NCI-H748 treated with DMSO at 0.1 percent for 48 hours (cell line): Measurements from ENCODE around the gene AFAP1.

Experiments
- DNase-seq: peaks from one replicate; lab custom pipeline; 2025; lab: John Stamatoyannopoulos, UW

Gene AFAP1

DNA sequence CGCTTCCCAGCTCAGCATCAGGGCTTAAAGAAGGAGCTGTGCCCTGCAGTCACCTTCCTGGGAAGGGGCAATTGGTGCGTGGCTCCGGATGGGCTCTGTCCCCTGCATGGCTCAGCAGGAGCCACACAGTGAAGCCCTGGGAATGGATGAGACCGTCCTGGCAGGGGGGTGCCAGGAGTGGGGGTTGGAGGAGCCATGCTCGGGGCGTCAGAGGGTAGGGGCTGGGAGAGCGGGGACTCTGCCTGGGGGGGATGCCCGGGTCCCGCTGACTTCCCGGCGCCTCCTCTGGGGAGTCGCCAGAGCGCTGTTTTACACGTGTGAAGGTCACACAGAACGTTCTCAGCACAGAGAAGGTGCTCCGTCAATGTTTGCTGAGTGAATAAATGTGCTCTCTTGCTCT, 184.1 kb downstream of the AFAP1 start:
- DNase-seq = no peak

DNA sequence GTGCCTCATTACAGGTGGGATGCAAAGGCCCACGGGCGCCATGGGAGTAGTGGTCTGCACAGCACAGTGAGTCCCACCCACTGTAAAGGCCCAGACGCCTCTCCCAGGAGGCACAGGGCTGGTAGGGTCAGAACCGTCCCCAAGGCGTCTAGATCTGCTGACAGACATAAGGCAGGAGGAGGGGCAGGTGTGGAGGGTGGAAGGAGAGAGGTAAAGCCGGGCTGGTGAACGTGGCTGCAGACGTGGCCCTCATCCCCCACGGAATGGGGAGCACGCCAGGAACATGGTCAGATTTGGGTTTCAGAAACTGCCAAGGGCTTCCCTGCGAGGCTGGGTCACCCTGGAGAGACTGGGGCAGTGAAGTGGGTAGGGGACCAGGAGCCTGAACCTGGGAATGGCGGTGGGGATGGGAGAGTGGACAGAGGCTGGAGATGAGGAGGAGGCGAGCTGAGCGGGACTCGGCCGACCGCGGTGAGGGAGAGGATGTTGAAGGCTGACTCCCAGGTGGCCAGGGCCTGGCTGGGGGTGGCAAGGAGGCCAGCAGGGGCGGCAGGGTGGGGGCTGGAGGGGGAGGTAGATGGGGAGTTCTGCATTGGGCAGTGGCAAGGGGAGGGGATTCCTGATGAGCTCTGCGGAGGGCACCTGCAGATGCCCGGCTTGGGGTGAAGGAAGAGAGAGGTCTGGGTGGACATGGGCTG, 184.9 kb downstream of the AFAP1 start:
- no peak for DNase-seq

GRCh38 chr4:7753931-7754465, 185.7 kb downstream of the AFAP1 start:
- DNase-seq = no peak

DNA sequence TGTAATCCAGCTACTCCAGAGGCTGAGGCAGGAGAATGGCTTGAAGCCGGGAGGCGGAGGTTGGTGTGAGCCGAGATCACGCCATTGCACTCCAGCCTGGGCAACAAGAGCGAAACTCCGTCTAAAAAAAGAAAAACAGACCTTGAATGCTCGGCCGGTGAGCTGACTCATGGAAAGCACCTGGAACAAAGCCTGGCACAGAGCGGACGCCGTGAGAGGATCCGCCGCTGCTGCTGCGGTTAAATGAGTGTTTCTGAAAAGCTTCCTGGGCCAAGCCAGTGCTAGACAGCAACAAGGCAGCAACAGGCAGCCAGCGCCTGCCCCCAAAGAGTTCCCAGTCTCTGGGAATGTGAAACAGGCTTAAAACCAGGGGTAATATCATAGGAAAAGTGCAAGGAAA, 186.4 kb downstream of the AFAP1 start:
- no peak for DNase-seq

GRCh38 chr4:7752649-7753048, 187.0 kb downstream of the AFAP1 start:
- no peak for DNase-seq

- no peak for DNase-seq
Observed at GRCh38 chr4:7750972-7751371, 188.7 kb downstream of the AFAP1 start.

DNA sequence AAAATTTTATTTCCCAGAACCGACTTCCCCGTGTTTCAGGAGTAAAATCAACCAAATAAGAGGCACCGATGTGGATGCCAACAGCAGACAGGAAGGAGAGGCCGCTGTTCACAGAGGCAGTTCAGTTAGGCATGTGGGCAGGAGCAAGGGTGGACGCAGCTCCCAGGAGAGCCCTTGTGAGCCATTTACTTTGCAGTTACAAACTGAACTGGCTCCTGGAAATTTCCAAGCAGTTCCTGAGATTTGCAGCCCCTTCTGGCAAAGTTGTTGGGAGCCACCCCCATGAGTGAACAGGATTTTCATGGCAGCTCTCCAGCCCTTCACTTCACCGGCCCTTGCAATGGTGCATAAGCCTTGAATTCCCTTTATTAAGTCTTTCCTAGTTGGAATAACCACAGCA, 189.1 kb downstream of the AFAP1 start:
- DNase-seq = no peak

GRCh38 chr4:7747566-7747965, 192.1 kb downstream of the AFAP1 start:
- DNase-seq = no peak

DNA sequence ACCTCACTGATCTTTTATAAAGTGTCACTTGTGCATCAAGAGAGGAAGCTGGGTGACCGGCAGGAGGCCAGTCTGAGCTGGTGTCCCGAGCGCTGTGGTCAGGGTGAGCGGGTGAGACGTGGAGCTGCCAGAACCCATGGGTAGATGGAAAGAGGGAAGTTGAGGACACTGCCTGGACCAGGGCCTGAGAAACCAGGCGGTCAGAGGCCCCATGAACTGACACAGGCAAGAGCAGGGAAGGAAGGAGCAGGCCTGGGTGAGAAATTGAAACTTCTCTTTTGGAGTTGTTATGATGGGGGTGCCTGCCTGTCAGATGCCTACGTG, 192.6 kb downstream of the AFAP1 start:
- no peak for DNase-seq

- no peak for DNase-seq
Observed at GRCh38 chr4:7746351-7747061, 193.2 kb downstream of the AFAP1 start.

DNA sequence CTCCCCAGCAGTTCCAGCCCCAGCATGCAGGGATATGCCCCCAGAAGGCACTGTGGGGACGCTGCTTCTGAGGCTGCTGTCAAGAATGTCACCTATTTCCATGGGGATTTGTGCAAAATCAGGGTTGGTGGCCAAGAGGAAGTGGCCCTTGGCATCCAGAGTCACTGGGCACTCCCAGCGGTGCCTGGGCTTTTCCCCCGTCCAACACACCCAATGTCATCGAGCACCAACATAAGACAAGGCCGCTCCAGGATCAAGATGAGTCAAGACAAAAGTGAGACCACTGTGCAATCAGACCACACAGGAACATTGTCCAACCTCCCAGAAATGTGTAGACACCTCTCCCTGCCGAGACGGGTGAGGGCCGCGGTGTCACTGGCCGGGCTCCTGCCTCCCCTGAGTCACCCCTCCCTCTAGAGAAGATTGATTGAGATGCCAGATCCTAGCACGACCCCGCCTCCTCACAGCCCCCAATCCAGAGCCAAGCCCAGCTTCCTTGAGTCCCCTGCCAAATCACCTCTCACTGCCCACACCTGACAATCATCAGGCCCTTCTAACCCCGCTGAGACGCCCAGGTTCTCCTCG, 194.3 kb downstream of the AFAP1 start:
- no peak for DNase-seq

DNA sequence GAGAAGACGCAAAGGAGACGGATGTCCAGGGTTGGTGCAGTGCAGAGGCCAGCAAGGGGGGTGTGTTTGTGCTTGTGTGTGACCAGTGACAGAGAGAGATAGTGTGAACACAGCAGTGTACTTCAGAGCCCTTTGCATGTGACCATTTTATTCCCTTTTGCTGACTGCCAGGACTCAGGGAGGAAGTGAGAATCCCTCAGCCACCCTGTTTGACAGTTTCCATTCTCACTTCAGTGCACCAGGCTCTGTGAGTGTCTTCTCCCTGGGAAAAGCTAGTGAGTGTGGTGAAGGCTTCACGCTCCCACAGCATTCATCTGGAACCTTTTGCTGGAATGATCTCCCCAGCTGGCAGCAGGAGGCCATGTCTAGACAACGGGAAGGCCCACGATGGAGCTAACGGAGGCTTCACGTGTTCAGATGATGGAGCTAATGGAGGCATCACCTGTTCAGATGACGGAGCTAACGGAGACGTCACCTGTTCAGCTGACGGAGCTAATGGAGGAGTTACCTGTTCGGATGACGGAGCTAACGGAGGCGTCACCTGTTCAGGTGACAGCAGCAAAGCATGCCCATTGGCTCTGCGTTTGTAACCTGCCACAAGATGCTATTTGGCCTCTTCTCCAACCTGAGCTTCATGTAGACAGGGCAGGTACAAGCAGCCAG, 195.4 kb downstream of the AFAP1 start:
- DNase-seq = no peak

- DNase-seq = no peak
Observed at GRCh38 chr4:7742807-7743280, 196.8 kb downstream of the AFAP1 start.

GRCh38 chr4:7741946-7742806, 197.5 kb downstream of the AFAP1 start:
- no peak for DNase-seq

DNA sequence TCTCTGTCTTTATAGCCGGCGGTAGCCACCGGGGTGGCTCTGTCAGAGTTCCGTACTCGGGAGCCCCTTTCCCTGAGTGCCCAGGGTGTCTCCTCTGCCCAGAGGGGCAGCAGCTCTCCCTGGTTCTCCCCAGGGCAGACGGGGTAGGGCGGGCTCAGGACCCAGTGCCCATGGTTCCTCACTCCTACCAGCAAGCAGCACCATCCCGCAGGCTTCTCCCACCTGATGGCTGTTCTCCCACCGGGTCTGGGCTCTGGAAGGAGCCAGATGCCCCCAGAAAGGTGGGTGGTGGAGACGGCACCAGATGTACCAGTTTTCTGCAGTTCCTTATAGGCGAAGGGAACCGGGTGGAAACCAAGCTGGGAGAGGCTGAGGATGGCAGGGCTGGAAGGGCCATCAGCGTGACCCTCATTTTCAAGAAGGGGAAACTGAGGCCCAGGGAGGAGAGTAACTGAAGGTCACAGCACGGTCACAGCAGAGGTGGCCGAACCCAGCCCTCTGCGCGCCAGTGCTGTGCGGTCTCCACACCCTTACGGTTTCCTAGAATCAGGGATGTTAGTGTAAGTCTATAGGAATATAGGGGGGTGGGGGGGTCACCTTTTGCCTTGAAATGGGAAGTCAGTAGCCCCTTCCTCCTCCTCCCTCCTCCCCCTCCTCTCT, 198.7 kb downstream of the AFAP1 start:
- DNase-seq = no peak

DNA sequence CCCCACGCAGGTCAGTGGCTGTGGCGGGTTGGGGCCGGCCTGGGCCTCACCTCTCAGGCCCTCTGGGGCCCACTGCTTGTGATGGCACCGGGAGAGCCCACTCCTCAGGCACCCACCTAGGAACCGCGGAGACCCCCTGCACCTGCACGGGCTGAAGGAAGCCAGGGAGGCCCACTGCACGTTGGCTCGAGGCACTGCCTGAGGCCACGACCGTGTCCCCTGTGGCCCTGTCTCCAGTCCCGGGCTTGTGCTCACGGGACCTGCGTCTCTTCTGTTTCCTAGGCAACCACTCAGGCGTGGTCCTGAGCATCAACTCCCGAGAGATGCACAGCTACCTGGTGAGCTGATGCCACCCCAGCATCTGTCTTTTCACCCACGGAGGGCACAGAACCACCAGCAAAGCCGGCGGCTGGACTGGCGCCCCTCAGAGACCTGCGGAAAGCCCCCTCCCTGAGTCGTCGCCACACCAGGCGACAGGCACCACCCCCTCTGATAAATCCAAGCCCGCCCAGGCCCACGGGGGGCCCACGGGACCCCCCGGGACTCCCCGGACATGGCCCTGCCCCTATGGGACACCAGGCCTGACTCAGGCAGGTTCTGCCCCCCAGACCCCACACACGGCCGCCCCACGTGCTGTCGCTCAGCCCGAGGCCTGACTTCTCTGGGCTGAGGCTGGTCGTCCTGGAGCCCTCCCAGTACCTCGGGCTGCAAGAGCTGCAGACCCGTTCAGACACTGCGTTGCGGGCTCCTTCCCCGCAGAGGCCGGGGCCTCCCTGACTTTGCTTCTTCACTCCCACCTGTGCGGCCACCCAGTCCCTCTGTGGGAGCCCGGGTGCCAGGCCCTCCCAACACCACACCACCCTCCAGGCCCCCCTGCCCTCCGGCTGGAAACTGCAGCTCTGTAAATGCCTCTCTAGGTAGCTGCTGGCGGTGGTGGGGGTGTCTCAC, 199.5 kb downstream of the AFAP1 start:
- no peak for DNase-seq

DNA sequence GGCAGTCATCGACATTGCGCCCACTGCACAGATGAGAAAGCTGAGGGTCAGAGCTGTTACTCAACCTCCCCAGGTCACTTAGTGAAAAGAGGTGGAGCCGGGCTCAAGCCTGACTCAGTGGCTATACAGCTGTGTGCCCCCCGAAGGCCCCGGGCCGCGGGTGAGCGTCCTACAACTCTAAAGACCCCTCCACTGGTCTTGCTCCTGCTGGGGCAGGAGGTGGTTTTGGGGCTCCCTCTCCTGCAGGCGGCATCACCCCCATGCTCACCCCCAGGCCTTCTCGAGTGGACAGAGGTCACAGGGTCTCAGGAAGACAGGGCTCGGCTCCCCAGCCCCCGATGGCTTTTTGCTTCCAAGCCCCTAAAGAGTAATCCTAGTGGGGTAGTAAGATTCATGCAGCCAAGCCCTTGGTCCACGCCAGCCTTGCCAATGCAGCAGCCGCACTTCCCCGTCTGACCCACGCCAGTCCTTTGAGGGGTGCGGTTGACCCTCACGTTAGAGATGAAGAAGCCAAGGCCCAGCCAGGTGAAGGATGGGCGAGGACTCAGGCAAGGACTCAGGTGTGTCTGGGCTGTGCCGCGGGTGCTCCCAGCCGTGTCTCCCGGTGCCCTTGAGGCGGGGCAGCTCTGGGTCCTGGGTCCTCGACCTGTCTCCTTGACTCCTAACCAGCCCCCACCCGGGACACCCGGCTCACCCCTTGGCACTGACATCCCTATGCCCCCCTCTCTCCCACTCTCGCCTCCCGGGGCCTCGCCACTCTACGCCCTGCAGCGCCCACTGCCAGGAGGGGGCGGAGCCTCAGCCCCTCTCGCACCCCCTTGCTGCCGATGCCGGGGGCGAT, 200.4 kb downstream of the AFAP1 start:
- no peak for DNase-seq

GRCh38 chr4:7738458-7739076, 201.1 kb downstream of the AFAP1 start:
- DNase-seq = no peak
